HG03558 (cell line): ENCODE results near the gene TPBGL.

Source experiments
- ATAC-seq: cut with Tn5 transposase; IDR thresholded peaks from one replicate; pipeline ENCODE4 v1.9.1; 2021; ENCODE audit warnings: moderate number of reproducible peaks; ENCODE audit not compliant: unreplicated experiment; ENCODE audit errors: extremely low read depth

Gene TPBGL

DNA sequence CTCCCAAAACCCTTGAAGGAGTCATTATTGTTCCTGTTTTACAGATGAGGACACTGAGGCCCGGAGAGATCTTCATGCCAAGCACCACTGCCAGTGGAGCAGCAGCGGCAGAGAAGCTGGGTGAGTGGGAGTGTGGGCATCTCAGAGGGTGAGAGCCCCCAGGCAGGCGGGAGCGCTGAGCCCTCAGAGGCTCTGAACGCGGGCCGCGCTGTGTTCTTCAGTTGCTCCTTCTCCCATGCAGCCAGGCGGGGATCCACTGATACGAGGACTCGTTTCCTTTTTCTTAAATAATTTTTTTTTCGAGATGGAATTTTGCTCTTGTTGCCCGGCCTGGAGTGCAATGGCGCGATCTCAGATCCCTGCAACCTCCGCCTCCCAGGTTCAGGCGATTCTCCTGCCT lies 47.0 kb downstream of the TPBGL start:
- no peak for ATAC-seq

DNA sequence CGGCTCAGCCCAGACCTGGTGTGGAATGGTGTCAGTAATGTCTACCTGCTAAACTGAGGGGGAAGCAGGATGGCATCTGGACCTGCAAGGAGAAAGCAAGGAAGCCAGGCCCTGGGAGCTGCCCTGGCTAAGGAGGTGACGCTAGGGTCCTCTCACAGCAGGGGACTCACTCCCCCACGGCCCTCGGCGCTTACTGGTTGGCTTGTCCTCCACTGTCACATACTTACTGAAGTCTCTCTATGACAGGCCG lies 48.9 kb downstream of the TPBGL start:
- no peak for ATAC-seq

DNA sequence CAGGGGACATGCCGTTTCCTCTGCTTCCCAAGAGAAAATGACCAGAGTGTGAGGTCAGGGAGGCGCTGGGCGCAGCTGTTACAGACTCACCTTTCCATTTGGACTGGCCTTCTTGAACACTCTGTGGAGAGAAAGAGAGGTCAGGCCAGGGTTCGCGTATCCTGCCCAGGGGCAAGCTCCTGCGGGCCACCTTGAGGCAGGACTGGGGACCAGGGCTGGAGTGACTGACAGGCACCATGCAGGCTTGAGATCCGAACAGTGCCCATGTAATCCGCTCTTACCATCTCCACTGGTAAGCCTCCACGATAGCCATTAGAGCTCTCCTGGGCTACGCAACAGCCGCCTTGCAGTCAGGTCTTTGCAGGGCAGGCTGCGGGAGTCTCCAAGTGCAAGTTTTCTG lies 49.3 kb downstream of the TPBGL start:
- ATAC-seq = no peak

DNA sequence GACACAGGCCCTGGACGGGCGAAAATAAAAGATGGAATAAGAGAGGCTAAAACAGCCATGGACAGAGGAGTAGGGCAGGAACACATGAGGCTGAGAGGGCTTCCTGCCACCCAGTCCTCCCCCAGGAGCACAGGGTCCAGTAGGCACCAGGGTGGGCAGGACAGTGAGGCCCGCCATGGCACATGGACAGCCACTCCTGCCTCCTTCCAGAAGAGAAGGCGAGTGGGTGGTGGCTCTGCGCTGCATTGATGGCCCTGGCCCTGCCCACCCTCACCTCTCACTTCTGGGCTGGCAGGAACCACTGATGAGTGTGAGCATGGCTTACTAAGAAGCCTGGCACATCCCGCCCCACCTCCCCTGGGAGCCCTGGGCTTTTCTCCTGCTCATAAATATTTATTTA lies 51.2 kb downstream of the TPBGL start:
- no peak for ATAC-seq

DNA sequence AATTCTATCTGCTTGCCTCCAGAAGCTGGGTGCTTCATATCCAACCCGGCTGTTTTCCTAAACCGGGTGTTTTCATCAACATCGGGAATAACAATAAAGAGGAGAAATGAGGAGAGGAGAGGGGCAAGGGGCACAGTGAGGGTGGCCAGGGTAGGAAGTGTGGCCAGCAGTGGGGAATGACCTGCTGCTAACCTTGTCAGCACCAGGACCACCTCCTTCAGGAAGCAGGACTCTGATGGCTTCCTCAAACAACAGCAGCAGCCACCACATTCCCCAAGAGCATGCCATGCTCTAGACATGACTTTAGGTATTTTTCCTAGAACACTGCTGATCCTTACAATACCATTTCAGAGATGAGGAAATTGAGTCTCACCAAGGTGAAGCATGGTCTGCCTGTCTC lies 52.4 kb downstream of the TPBGL start:
- no peak for ATAC-seq
